Fibroblast of pulmonary artery (primary cell): Measurements from ENCODE around the gene IKZF3.

Experiments
- DNase-seq: peaks from one replicate; pipeline ENCODE4 v3.0.0-alpha.2; 2010; ENCODE audit warnings: low read depth
- H3K4me3 ChIP-seq: replicated peaks from 2 replicates; pipeline ENCODE4 v1.5.1; 2011; ENCODE audit warnings: low read depth, mild to moderate bottlenecking, control low read depth, low read length, moderate library complexity
- CTCF ChIP-seq: IDR thresholded peaks from 2 replicates; pipeline ENCODE4 v1.5.1; 2011; ENCODE audit warnings: mild to moderate bottlenecking, control low read depth, low read length, inconsistent platforms; ENCODE audit errors: missing control alignments

Gene IKZF3

GRCh38 chr17:39814497-39814896 is 49.6 kb downstream of the IKZF3 start:
- TF ChIP-seq CTCF: no peak

DNA sequence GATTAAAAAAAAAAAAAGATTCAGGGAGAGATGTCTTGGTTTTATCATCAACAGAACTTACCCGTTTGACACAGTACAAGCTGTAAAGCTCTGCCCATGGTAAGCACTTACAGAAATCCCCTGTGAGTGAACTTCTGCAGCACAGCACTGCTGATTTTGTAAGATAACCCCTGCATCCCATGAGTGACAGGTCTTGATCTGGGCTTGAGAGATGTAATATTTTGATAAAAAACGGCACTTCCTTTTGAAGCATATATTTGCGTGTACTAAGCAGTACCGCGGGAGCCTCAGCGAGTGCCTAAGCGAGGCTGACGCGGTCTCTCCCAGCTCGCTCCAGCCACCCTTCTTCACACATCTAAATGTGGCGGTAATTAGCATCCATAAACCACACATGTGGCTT is 50.5 kb downstream of the IKZF3 start:
- no peak for DNase-seq
- H3K4me3 ChIP-seq: no peak overlapping the region

More at GRCh38 chr17:39814497-39814896, 49.6 kb downstream of the IKZF3 start:
- H3K4me3 ChIP-seq: no peak overlapping the region
- no peak for DNase-seq

DNA sequence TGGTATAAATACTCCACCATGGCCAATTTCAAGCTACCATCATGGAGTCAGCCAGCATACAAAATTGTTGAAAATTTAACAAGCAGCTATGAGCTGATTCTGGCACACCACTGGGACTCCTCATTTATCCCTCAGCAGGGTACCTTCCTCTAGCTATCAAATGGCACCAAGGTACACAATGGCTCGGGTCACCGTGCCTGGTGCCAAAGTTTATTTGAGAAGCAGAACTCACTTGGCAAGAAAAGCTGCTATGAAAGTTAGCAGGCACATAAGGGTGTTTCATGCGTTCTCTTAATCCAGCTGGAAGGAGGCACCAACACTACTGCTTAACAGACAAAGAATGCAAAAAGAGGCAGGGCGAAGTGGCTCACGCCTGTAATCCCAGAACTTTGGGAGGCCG is 51.6 kb downstream of the IKZF3 start:
- no peak for DNase-seq
- no peak for TF ChIP-seq CTCF
- H3K4me3 ChIP-seq: no peak overlapping the region

More for the DNA sequence above, 50.5 kb downstream of the IKZF3 start:
- TF ChIP-seq CTCF: no peak

DNA sequence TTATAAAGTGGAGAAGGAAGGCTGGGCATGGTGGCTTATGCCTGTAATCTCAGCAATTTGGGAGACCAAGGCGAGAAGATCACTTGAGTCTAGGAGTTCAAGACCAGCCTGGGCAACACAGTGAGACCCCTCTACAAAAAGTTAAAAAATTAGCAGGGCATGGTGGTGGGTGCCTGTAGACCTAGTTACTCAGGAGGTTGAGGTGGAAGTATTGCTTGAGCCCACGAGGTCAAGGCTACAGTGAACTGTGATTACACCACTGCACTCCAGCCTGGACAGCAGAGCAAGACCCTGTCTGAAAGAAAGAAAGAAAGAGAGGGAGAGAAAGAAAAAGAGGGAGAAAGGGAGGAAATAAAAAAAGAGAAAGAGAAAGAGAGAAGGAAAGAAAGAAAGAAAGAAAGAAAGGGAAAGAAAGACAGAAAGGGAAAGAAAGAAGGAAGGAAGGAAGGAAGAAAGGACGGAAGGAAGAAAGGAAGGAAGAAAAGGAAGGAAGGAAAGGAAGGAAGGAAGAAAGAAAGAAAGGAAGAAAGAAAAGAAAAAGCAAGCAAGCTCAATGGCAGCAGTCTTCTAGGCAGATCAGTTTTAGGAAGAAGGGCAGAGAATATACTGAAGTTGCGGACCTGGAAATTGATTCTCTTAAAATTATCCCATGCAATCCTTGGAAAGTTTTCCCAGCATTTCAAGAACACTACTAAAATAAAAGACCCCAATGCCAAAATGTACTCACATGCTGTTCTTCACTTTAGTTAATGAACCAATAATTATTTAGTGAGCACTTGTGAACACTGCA is 53.0 kb downstream of the IKZF3 start:
- no peak overlapping the region for H3K4me3 ChIP-seq
- no peak for DNase-seq
- no peak for TF ChIP-seq CTCF

DNA sequence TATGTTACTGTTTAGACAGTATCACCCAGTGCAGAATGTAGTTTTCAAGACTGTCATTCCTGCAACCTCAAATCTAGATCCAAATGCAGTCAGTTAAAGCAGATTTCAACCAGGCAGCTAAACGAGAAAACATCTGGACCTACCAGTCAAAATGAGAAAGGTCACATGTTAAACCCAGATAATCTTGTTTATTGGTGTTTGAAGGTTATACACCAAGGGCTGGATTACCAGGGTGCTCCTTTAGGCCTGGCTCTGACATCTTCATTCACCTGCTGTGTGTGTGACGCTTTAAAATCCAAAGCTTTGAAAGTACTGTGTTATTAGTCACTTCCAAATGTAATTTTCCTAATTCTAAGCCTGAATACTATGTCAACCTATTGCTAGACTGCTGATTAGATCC is 54.9 kb downstream of the IKZF3 start:
- no peak for DNase-seq
- H3K4me3 ChIP-seq: no peak overlapping the region
- no peak for TF ChIP-seq CTCF

- TF ChIP-seq CTCF: no peak
- DNase-seq: no peak
- H3K4me3 ChIP-seq: no peak overlapping the region
These were observed 55.6 kb downstream of the IKZF3 start for GRCh38 chr17:39808409-39808997.
